ENCODE results near the gene FAM170B. TPM values are rescaled to one million over a fixed set of nuclear protein-coding genes. Genes with fewer than 3 reads are reported as not detected.

FAM170B gene
- total RNA-seq, 1 experiment from 2014 or later, result not detected

DNA sequence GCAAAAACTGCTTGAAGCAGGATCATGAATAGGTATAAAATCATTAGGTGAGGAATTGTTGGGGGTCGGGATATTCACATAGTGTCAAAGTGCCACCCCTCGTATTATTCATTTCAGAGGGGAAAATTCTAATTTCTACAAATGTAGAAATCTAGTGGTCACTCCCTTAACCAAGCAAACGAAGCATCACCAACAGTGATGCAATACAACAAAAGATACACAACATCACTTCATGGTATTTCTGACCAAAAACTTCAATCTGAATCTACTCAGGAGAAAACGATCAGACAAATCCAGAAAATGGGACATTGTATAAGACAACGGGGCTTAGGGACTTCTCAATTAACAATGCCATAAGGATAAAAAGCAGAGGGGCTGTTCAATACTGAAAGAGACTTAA, 26.3 kb upstream of the FAM170B start:
- intact Hi-C loops (cut with micrococcal nuclease; ENCODE audit: unreplicated experiment), result loop anchor here (5.0 kb wide), 2 partner anchors 178 to 503 kb away; no protein-coding TSS in a partner anchor
- TF ChIP-seq, protein P1, sequence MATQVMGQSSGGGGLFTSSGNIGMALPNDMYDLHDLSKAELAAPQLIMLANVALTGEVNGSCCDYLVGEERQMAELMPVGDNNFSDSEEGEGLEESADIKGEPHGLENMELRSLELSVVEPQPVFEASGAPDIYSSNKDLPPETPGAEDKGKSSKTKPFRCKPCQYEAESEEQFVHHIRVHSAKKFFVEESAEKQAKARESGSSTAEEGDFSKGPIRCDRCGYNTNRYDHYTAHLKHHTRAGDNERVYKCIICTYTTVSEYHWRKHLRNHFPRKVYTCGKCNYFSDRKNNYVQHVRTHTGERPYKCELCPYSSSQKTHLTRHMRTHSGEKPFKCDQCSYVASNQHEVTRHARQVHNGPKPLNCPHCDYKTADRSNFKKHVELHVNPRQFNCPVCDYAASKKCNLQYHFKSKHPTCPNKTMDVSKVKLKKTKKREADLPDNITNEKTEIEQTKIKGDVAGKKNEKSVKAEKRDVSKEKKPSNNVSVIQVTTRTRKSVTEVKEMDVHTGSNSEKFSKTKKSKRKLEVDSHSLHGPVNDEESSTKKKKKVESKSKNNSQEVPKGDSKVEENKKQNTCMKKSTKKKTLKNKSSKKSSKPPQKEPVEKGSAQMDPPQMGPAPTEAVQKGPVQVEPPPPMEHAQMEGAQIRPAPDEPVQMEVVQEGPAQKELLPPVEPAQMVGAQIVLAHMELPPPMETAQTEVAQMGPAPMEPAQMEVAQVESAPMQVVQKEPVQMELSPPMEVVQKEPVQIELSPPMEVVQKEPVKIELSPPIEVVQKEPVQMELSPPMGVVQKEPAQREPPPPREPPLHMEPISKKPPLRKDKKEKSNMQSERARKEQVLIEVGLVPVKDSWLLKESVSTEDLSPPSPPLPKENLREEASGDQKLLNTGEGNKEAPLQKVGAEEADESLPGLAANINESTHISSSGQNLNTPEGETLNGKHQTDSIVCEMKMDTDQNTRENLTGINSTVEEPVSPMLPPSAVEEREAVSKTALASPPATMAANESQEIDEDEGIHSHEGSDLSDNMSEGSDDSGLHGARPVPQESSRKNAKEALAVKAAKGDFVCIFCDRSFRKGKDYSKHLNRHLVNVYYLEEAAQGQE (IDR thresholded peaks at IDR 0.05; ENCODE audit: insufficient read depth in 1 of 2, low read depth in 2 of 2, low read length in 1 of 2), result no peak
- TF ChIP-seq TCF7L2 (IDR thresholded peaks at IDR 0.05; ENCODE audit: low read depth, low read length) (no peak), SIN3A (IDR thresholded peaks at IDR 0.05; ENCODE audit: borderline replicate concordance, insufficient read depth, low read depth, low read length) (no peak), POLR2AphosphoS5 (IDR thresholded peaks at IDR 0.05; ENCODE audit: low read depth, low read length) (no peak)
- TF ChIP-seq, protein P2, sequence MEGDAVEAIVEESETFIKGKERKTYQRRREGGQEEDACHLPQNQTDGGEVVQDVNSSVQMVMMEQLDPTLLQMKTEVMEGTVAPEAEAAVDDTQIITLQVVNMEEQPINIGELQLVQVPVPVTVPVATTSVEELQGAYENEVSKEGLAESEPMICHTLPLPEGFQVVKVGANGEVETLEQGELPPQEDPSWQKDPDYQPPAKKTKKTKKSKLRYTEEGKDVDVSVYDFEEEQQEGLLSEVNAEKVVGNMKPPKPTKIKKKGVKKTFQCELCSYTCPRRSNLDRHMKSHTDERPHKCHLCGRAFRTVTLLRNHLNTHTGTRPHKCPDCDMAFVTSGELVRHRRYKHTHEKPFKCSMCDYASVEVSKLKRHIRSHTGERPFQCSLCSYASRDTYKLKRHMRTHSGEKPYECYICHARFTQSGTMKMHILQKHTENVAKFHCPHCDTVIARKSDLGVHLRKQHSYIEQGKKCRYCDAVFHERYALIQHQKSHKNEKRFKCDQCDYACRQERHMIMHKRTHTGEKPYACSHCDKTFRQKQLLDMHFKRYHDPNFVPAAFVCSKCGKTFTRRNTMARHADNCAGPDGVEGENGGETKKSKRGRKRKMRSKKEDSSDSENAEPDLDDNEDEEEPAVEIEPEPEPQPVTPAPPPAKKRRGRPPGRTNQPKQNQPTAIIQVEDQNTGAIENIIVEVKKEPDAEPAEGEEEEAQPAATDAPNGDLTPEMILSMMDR (IDR thresholded peaks at IDR 0.05), result no peak
- Histone ChIP-seq H3K36me3 (ENCODE audit: control insufficient read depth, insufficient read depth, low read length) (no peaks in the 10 kb centered on the region), H3K4me1 (ENCODE audit: control insufficient read depth, insufficient read depth, low read length) (no peaks in the 10 kb centered on the region), H3K27me3 (ENCODE audit: control insufficient read depth, insufficient read depth, low read length) (peaks cover 13% of the 10 kb centered on the region), H3K27ac (ENCODE audit: low read length) (no peak overlapping the region), H3K4me3 (ENCODE audit: low read depth in 2 of 2, low read length in 2 of 2) (no peak overlapping the region), H3K9me3 (ENCODE audit: control insufficient read depth, insufficient read depth, low read depth, low read length) (no peaks in the 10 kb centered on the region)
- CTCF ChIA-PET, result no interaction called here
- POLR2A ChIA-PET, result no interaction called here
- in situ Hi-C loops (cut with HindIII; ENCODE audit: low pct_unique_long_range_greater_than_20kb, low sequenced_read_pairs), result no loop called here
- no peak for ATAC-seq
- no peak for DNase-seq (ENCODE audit: low read depth, low spot score)
- no TSS peak for BruUV-seq (replicated peaks)

DNA sequence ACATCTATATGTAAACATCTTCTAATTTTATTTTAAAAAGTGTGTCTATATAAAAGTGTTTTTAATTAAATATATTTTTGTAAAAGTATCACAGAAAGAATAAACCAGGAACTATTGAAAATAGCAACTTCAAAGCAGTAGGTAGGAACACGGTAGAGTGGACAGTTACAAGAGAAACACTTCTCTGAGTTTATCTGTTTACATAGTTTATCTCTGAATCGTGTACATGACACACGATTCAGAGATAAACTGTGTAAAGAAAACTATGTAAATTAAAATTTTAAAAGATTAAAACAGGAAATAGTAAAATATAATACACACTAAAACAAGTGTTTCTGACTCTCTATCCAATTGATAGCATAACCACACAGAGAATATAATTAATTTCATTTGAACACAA, 25.1 kb upstream of the FAM170B start:
- TF ChIP-seq TCF7L2 (IDR thresholded peaks at IDR 0.05; ENCODE audit: low read depth, low read length) (no peak), POLR2AphosphoS5 (IDR thresholded peaks at IDR 0.05; ENCODE audit: low read depth, low read length) (no peak), SIN3A (IDR thresholded peaks at IDR 0.05; ENCODE audit: borderline replicate concordance, insufficient read depth, low read depth, low read length) (no peak)
- TF ChIP-seq, protein P1 (IDR thresholded peaks at IDR 0.05; ENCODE audit: insufficient read depth in 1 of 2, low read depth in 2 of 2, low read length in 1 of 2), result no peak
- TF ChIP-seq, protein P2 (IDR thresholded peaks at IDR 0.05), result no peak
- intact Hi-C loops (cut with micrococcal nuclease; ENCODE audit: unreplicated experiment) (no loop called here), in situ Hi-C loops (cut with HindIII; ENCODE audit: low pct_unique_long_range_greater_than_20kb, low sequenced_read_pairs) (no loop called here)
- no peak overlapping the region for H3K4me3 ChIP-seq (ENCODE audit: low read depth in 2 of 2, low read length in 2 of 2)
- H3K36me3 ChIP-seq (ENCODE audit: control insufficient read depth, insufficient read depth, low read length), result no peaks in the 10 kb centered on the region
- no TSS peak for BruUV-seq (replicated peaks)
- no peak for DNase-seq (ENCODE audit: low read depth, low spot score)
- no peak overlapping the region for H3K27ac ChIP-seq (ENCODE audit: low read length)
- H3K27me3 ChIP-seq (ENCODE audit: control insufficient read depth, insufficient read depth, low read length), result peaks cover 15% of the 10 kb centered on the region
- H3K4me1 ChIP-seq (ENCODE audit: control insufficient read depth, insufficient read depth, low read length), result no peaks in the 10 kb centered on the region
- ATAC-seq, result no peak
- POLR2A ChIA-PET, result no interaction called here
- no peaks in the 10 kb centered on the region for H3K9me3 ChIP-seq (ENCODE audit: control insufficient read depth, insufficient read depth, low read depth, low read length)
- CTCF ChIA-PET, result no interaction called here
